ENCODE results near the gene AMZ2.
"Not testable (repeated sequence)": the region's sequence is repeated elsewhere in the genome, so short reads cannot be mapped to it uniquely, and the experiment has no call there.

Gene AMZ2, protein sequence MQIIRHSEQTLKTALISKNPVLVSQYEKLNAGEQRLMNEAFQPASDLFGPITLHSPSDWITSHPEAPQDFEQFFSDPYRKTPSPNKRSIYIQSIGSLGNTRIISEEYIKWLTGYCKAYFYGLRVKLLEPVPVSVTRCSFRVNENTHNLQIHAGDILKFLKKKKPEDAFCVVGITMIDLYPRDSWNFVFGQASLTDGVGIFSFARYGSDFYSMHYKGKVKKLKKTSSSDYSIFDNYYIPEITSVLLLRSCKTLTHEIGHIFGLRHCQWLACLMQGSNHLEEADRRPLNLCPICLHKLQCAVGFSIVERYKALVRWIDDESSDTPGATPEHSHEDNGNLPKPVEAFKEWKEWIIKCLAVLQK

DNA sequence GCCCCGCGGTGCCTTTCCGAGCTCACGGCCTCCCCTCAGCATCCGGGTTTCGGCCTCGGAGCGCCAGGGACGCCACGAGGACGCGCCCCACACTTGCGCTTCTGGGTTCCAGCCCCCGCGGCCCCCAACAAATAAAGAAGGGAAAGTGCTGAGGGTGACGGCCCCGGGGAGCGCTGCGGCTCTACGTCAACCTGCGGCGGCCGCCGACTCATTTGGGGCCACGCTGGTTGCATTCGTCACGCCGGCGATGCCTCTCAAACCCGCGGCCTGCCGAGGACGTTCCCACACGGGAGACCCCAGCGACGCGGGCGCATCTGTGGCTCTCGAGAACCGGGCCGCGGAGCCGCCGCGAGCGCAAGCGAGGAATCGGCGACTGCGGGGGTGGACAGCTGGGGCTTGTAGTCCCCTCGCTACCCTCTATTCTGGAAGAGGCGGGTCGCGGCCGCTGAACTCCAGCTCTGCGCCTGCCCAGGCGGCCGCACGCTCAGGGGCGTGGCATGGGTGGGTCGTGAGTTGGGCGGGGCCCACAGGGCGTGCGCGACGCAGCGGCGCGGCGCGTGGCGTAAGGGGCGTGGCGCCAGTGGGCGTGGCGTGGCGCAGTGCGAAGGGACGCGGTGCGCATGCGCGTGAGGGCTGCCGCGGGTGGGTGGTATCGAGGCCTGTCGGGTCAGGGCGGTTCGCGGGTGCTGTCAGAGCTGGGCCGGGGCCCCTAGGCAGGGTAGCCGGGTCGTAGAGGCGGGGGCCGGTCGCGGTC lies at the start of gene AMZ2:
Gene AMZ2, plus strand, starts transcription at position 599 of the 754 bp plus-strand sequence. CDS start 2,145 bp downstream, outside the sequence.
- peak within 1 kb of the TSS; percentile 74 for H3K4me3 ChIP-seq (ENCODE audit: low read depth, low read length)
- peak; percentile 80 for DNase-seq (ENCODE audit: low read depth)

DNA sequence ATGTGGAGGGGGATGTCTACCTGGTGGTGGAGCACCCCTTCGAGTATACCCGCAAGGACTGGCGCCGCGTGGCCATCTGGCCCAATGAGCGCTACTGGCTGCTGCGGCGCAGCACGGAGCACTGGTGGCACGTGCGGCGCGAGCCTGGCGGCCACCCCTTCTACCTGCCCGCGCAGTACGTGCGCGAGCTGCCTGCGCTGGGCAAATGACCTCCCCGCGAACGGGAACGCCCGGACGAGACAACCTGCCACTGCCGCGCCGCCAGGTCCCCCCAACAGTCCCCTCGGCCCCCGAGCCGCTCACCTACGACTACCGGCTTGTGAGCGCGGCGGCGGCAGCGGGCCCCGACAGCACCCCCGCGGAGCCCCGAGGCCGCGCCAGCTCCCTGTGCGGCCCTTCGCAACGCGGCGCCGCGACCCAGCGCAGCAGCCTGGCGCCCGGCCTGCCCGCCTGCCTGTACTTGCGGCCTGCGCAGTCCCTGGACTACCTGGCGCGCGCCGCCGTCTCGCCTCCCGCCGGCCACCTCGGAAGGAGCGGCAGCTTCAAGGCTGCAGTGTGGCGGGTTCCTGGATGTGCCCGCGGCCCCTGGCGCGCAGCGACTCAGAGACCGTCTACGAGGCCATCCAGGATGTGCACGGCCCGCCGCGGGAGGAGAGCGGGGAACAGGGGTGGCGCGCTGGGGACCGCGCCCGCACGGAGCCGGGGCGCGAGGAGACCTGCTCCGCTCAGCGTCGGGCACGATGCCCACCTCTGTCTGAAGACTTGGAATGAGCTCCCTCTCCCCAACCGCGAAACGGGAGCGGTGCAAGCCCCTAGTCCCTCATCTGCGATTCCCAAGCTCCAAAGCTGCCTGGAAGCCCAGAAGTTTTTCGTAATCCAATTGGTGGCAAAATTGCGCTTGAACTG lies 48.7 kb upstream of the AMZ2 start:
- H3K4me3 ChIP-seq (ENCODE audit: low read depth, low read length): no peak overlapping the region
- DNase-seq (ENCODE audit: low read depth): no peak

DNA sequence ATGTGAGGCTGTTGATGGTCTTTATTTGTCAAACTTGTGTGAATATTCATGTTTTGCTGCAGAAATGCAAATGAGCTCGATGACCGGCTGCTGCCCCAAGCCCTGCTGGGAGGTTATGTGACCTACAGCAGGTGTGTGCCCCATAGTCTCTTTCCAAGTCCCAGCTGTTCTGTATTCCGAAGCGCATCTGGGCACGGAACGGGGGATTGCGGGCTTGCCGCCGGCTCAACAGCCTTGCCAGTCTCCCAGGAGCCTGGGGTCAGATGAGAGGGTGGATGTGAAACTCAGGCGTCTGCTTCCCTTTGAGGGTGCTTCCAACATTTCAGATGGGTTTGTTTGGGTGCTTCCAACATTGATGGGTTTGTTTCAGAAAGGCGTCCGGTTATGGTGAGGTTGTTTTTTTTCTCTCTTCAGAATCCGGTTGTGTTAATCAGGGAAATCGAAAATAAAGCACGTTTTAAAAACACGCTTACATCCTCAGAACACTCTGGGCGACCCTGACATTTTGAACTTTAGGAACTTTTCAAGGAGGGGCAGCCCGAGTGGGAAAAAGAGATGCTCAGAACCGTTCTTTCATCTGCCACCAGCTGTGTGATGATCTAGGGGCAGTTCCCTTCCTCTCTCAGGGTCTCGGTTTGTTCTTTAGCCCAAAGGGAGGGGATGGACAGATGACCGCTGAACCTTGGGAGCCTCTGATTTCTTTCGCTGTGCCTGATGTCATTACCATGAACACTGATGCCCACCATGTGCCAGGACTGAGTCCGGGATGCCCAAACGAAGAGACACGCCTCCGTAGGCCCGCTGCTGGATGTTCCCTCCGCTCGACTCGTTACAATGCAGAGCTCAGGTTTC lies 47.8 kb upstream of the AMZ2 start:
- H3K4me3 ChIP-seq (ENCODE audit: low read depth, low read length): peak overlapping the region; percentile 27
- DNase-seq (ENCODE audit: low read depth): no peak

DNA sequence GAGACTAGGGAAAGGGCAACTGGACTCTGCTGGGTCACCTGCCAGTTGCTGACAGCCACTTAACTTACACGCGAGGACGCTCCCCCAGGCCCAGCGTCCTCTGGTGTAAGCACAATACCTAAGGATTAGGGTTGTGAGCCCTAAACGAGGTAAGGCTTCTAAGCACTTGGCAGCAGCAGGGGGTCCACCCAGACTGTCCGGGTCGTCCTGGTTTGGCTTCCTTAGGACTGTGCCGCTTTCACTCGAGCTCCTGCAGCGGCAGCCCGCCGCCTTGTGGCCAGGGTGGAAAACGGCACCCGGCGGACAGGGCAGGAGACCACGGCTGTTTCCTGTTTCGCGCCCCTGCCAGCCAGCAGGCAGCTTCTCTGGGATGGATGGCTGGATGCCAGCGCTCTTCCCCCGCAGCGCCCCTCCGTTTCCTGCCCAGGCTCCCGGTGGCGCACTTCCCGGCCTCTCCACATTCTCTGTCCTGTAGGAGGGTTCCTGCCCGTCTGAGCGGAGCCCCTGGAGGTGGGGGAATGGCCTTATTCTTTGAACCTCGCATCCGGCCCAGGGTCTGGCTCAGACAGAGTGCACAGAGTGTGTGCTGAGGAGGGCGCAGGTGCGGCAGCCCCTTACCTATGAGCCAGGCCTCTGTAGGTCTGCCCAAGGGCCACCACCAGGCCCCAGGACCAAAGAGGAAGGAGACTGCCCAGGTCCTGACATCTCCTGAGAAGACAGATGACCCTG lies 47.0 kb upstream of the AMZ2 start:
- H3K4me3 ChIP-seq (ENCODE audit: low read depth, low read length): peak overlapping the region; percentile 27
- peak; percentile 8 for DNase-seq (ENCODE audit: low read depth)

DNA sequence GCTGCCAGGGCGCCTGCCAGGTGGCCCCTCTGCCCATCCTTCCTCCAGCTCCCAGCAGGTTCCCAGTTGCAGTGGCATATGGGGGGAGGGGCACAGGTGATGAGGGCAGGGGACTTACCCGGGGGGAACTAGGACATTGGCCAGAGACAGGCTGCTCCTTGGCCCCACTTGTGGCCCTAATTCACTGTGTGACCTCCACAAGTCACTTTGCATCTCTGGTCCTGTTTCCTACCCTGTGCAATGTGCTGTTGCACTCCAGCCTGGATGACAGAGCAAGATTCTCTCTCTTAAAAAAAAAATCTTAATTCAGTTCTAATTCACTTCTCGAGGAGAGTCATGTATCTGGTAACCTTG lies 46.4 kb upstream of the AMZ2 start:
- not testable (repeated sequence) for DNase-seq (ENCODE audit: low read depth)

DNA sequence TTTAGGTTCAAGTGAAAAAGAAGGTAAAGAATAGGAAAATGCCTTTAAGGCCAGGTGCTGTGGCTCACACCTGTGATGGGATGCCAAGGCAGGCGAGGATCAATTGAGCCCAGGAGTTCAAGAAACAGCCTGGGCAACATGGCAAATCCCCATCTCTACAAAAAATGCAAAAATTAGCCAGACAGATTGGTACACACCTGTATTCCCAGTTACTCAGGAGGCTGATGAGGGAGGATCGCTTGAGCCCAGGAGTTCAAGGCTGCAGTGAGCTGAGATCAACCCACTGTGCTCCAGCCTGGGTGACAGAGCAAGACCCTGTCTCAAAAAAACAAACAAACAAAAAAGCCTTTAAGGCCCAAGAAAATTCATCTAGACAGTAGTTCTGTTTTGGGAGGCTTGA lies 45.5 kb upstream of the AMZ2 start:
- not testable (repeated sequence) for DNase-seq (ENCODE audit: low read depth); H3K4me3 ChIP-seq (ENCODE audit: low read depth, low read length)

More for the DNA sequence above, 46.4 kb upstream of the AMZ2 start:
- H3K4me3 ChIP-seq (ENCODE audit: low read depth, low read length): not testable (repeated sequence)

DNA sequence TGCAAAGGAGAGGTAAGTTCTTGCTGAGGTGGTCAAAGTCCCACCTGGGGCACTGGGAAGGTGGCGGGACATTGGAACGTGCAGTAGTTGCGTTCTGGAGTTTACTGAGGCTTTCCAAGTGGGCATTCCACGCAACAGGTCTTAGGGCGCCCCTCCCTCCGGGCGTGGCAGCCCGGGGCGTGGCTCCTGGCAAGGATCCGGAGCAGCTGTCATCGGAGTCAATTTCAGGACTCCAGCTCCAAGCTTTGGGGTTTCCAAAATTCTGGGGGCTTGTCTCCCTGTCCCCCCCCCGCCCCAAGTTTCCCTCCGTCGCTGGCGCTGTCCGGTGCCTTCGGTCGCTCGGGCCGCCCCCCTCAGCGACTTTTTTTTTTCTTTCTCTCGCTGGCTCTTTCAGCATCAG lies 43.1 kb upstream of the AMZ2 start:
- DNase-seq (ENCODE audit: low read depth): no peak
- peak overlapping the region; percentile 70 for H3K4me3 ChIP-seq (ENCODE audit: low read depth, low read length)

DNA sequence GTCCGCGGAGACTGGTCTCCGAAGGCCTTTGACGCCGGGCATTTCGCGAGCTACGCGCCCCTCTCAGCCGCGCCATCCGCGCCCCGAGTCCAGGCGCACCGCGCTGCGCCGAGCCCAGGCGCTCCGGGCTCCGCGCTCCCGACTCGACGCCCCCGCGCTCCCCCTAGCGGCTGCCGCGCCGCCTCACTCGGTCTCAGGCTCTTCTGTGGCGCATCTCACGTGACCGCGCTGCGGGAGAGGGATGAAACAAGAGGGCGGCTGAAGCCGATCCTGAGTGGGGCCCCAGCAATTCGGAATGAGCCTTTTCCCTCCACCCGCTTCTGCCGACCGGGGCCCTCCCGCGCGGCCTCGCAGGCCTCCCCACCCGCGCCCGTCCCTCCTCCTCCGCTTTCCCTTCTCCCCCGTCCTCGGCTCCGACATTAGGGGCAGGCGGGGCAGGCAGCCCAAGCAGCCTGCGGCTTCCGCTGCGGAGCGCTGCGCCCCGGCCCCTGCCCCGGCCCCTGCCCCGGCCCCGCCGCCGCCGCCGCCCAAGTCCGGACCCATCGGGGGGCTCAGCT lies 42.5 kb upstream of the AMZ2 start:
- H3K4me3 ChIP-seq (ENCODE audit: low read depth, low read length): peak overlapping the region; percentile 70
- peak; percentile 35 for DNase-seq (ENCODE audit: low read depth)

DNA sequence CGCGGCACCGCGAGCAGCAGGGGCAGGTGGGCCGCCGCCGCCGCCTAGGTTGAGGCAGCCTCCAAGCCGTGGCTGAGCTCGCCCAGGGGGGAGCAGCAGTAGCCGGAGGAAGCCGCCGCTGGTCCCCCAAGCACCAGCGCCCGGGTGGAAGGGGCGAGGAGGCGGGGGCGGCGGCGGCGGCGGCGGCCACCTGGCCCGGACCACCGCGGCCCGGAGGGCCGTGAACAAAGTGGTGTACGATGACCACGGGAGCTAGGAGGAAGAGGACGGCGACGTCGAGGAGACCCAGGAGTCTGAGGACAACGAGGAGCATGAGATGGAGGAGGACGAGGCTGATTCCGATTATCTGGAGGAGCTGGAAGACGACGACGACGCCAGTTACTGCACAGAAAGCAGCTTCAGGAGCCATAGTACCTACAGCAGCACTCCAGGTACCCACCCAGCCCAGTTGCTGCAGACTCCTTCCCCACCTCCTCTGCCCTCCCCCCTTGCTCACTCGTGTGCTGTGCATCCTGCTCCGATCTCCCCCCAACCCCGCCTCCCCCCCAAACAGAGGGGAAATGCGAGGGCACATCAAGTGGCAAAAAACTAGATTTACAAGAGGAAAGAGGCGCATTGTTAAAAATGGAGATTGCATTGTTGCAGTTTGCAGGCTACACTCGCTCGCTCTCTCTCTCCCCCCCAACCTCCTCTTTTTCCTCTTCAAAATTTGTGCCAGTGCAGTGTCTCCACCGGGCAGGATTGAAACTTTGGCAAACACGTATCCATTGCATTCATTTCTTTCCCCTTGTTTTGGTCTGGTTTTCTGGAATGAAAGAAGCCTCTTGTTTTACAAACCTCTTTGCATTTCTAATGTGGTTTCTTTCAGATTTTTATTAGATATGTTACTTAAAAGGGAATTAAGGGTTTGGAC lies 41.8 kb upstream of the AMZ2 start:
- H3K4me3 ChIP-seq (ENCODE audit: low read depth, low read length): peak overlapping the region; percentile 70
- no peak for DNase-seq (ENCODE audit: low read depth)

DNA sequence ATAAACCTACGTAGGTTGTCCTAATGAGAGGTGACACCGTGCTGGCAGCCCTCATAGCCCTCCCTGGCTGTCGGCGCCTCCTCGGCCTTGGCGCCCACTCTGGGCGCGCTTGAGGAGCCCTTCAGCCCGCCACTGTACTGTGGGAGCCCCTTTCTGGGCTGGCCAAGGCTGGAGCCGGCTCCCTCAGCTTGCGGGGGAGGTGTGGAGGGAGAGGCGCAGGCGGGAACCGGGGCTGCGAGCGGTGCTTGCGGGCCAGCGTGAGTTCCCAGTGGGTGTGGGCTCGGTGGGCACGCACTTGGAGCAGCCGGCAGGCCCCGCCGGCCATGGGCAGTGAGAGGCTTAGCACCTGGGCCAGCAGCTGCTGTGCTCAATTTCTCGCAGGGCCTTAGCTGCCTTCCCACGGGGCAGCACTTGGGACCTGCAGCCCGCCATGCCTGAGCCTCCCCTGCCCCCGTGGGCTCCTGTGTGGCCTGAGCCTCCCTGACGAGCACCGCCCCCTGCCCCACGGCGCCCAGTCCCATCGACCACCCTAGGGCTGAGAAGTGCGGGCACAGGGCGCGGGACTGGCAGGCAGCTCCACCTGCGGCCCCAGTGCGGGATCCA lies 40.1 kb upstream of the AMZ2 start:
- H3K4me3 ChIP-seq (ENCODE audit: low read depth, low read length): no peak overlapping the region
- no peak for DNase-seq (ENCODE audit: low read depth)

DNA sequence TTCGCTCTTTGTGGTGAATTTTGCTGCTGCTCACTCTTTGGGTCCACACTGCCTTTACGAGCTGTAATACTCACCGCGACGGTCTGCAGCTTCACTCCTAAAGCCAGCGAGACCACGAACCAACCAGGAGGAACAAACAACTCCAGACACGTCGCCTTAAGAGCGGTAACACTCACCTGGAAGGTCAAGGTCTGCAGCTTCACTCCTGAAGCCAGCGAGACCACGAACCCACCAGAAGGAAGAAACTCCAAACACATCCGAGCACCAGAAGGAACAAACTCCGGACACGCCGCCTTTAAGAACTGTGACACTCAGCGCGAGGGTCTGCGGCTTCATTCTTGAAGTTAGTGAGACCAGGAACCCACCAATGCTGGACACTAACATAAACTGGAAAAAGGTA lies 39.2 kb upstream of the AMZ2 start:
- H3K4me3 ChIP-seq (ENCODE audit: low read depth, low read length); DNase-seq (ENCODE audit: low read depth): not testable (repeated sequence)

DNA sequence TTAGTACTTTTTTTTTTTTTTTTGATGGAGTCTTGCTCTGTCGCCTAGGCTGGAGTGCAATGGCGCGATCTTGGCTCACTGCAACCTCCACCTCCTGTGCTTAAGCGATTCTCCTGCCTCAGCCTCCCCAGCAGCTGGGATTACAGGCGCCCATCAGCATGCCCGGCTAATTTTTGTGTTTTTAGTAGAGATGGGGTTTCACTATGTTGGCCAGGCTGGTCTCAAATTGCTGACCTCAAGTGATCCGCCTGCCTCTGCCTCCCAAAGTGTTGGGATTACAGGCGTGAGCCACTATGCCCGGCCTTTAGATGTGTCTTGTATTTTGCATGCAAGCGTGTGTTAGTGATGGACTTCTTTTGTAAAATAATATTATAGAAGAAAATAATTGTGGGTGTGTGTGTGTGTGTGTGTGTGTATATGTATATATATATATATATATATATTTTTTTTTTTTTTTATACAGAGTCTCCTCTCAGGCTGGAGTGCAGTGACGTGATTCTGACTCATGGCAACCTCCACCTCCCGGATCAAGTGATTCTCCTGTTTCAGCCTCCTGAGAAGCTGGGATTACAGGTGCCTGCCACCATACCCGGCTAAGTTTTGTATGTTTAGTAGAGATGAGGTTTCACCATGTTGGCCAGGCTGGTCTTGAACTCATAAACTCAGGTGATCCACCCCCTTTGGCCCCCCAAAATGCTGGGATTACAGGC lies 38.5 kb upstream of the AMZ2 start:
- not testable (repeated sequence) for H3K4me3 ChIP-seq (ENCODE audit: low read depth, low read length); DNase-seq (ENCODE audit: low read depth)

DNA sequence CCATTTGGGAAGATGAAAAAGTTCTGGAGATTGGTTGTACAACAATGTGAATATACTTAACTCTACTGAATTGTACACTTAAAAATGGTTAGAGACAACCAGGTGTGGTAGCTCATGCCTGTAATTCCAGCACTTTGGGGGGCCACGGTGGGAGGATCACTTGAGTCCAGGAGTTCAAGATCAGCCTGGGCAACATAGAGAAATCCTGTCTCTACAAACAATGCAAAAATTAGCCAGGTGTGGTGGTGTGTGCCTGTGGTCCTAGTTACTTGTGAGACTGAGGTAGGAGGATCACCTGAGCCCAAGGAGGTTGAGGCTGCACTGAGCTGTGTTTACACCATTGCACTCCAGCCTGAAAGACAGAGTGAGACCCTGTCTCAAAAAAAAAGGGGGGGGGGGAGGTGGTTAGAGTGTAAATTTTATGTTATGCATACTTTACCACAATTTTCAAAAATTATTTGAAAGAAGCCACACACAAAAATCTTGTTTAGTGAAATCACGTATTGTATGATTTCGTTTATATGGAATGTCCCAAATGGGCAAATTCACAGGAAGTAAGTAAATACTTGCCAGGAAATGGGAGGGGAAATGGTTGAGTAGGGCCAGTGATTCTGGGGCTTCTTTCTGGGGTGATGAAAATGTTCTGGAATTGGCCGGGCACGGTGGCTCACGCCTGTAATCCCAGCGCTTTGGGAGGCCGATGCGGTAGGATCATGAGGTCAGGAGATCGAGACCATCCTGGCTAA lies 37.1 kb upstream of the AMZ2 start:
- no peak overlapping the region for H3K4me3 ChIP-seq (ENCODE audit: low read depth, low read length)
- DNase-seq (ENCODE audit: low read depth): no peak

DNA sequence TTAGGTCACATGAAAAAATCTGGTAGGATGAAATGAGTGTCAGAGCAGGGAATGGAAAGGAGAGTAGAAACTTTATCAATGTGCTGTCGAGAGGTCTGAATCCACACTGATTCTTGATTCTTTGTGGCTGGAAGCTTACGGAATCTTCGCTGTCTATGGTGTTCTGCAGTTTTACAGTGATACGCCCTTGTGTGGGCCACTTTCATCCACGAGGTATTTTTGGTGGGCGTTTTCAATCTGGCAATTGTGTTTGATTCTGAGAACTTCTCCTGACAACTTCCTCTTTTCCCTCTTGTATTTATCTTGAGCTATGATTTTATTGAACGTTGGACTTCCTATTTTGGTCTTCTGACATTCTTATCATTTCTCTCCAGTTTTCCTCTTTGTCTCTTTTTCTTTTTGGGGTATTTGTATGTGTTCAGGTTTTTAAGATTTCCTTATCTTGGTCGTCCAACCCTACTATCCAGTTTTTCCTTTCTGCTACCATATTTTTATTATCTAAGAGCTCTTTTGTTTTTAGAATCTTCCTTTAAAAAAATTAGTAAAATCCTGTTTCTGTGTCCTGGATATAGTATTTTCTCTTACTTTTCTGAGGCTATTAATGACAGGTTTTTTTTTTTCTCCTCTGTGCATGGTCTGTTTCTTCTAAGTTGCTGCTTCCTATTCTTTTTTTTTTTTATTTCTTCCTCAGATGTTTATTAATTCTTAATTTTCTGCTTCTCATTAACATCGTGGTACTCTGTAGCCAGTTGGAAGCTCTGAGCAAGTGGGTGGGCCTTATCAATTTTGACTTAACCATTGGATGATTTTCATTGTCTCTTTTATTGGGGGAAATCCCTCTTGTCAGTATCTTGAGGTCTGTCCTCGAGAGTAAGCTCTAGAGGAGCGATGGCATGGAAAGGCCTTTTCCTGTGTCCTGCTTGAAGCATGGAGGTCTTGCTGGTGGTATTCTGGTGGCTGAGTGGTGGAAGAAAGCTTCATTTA lies 34.1 kb upstream of the AMZ2 start:
- DNase-seq (ENCODE audit: low read depth): not testable (repeated sequence)

More for the DNA sequence above, 34.1 kb upstream of the AMZ2 start:
- not testable (repeated sequence) for H3K4me3 ChIP-seq (ENCODE audit: low read depth, low read length)
